Stimulated activated CD8-positive, alpha-beta memory T cell treated with anti-CD3 and anti-CD28 coated beads, Interleukin-7, amount 100 ng/mL, for 4 hours (primary cell): Measurements from ENCODE around the gene ZKSCAN3.
"Not testable (repeated sequence)": the region's sequence is repeated elsewhere in the genome, so short reads cannot be mapped to it uniquely, and the experiment has no call there.

Experiments used
- DNase-seq, 2 donors: peaks; one replicate each; pipeline ENCODE4 v3.0.0-alpha.2; 2020; ENCODE audit warnings: low read depth in 2 of 2

The ZKSCAN3 gene

GRCh38 chr6:28343898-28344677 is 5.7 kb upstream of the ZKSCAN3 start:
- DNase-seq: no peak

- no peak for DNase-seq
Observed at GRCh38 chr6:28345201-28345600, 4.5 kb upstream of the ZKSCAN3 start.

GRCh38 chr6:28347119-28347518 is 2.6 kb upstream of the ZKSCAN3 start:
- DNase-seq: no peak

GRCh38 chr6:28349344-28349891 is 329 bp upstream of the ZKSCAN3 start:
- no peak for DNase-seq

- DNase-seq: no peak
Observed at GRCh38 chr6:28351087-28351486, 1.3 kb downstream of the ZKSCAN3 start.

- DNase-seq: no peak
Observed at GRCh38 chr6:28351493-28351925, 1.8 kb downstream of the ZKSCAN3 start.

GRCh38 chr6:28353356-28353755 is 3.6 kb downstream of the ZKSCAN3 start:
- DNase-seq: no peak

- DNase-seq: no peak
Observed at GRCh38 chr6:28353981-28354676, 4.4 kb downstream of the ZKSCAN3 start.

- no peak for DNase-seq
Observed at GRCh38 chr6:28354688-28355554, 5.2 kb downstream of the ZKSCAN3 start.

- DNase-seq: peak; percentile 33 to 40
Observed at GRCh38 chr6:28355743-28356665, 6.3 kb downstream of the ZKSCAN3 start.

- DNase-seq: no peak
Observed at GRCh38 chr6:28356666-28357020, 6.9 kb downstream of the ZKSCAN3 start.

- no peak for DNase-seq
Observed at GRCh38 chr6:28357036-28357435, 7.3 kb downstream of the ZKSCAN3 start.

GRCh38 chr6:28359562-28359961 is 9.8 kb downstream of the ZKSCAN3 start:
- DNase-seq: not testable (repeated sequence)

GRCh38 chr6:28360961-28361360 is 11.2 kb downstream of the ZKSCAN3 start:
- no peak for DNase-seq

GRCh38 chr6:28365590-28365989 is 15.8 kb downstream of the ZKSCAN3 start:
- DNase-seq: not testable (repeated sequence)

GRCh38 chr6:28368522-28368921 is 18.8 kb downstream of the ZKSCAN3 start:
- DNase-seq: no peak

GRCh38 chr6:28369463-28369862 is 19.7 kb downstream of the ZKSCAN3 start:
- DNase-seq: no peak

GRCh38 chr6:28370440-28370839 is 20.7 kb downstream of the ZKSCAN3 start:
- DNase-seq: no peak

GRCh38 chr6:28371280-28371679 is 21.5 kb downstream of the ZKSCAN3 start:
- no peak for DNase-seq

GRCh38 chr6:28371706-28372451 is 22.1 kb downstream of the ZKSCAN3 start:
- DNase-seq: no peak
